Stomach (tissue), 19 donors: ENCODE results near the gene PRX. TPM values are rescaled to one million over a fixed set of nuclear protein-coding genes. Genes with fewer than 3 reads are reported as not detected.
A peak's percentile ranks its signal among the peaks of the same experiment; 100 is the strongest.

Source experiments
- DNase-seq, 2 donors: peaks; one replicate each; pipeline versions ENCODE4 v3.0.0 to v3.0.0-alpha.2; 2013 to 2019
- H3K27ac ChIP-seq, 5 donors: fragments of 200-600 bp in 4 of 5; sonication (generic) in 4 of 5; one replicate each; pipeline ENCODE4 v1.5.1; 2013 to 2019; ENCODE audit warnings: mild to moderate bottlenecking in 1 of 5, moderate library complexity in 1 of 5
- H3K27me3 ChIP-seq, 3 donors: fragments of 200-600 bp; sonication (generic); one replicate each; pipeline ENCODE4 v1.5.1; 2017 to 2019; ENCODE audit warnings: mixed run types in 1 of 3
- H3K36me3 ChIP-seq, 4 donors: fragments of 200-600 bp; sonication (generic); 1 replicate in 3 of 4; 2 replicates in 1 of 4; pipeline ENCODE4 v1.5.1; 2016 to 2019
- H3K4me1 ChIP-seq, 4 donors: fragments of 200-600 bp; sonication (generic); one replicate each; pipeline ENCODE4 v1.5.1; 2016 to 2019
- H3K4me3 ChIP-seq, 4 donors: fragments of 200-600 bp; sonication (generic) in 3 of 4; one replicate each; pipeline ENCODE4 v1.5.1; 2016 to 2019; ENCODE audit warnings: mild to moderate bottlenecking in 1 of 4
- H3K9me3 ChIP-seq, 4 donors: fragments of 200-600 bp; sonication (generic); one replicate each; pipeline ENCODE4 v1.5.1; 2016 to 2019
- CTCF ChIP-seq, 7 experiments: fragments of 450-650 bp in 4 of 7; fragments of 200-600 bp in 3 of 7; sonication (generic) in 3 of 7; IDR thresholded peaks; one replicate each; pipeline ENCODE4 v1.5.1; 2016 to 2019; ENCODE audit warnings: antibody characterized with exemption in 7 of 7, control low read depth in 2 of 7, mild to moderate bottlenecking in 1 of 7
- EP300 ChIP-seq: sonication (generic); formaldehyde crosslinking; IDR thresholded peaks from one replicate; pipeline ENCODE4 v1.6.1; 2017; ENCODE audit warnings: antibody characterized with exemption
- POLR2A ChIP-seq, 4 donors: fragments of 450-650 bp; IDR thresholded peaks; one replicate each; pipeline ENCODE4 v1.6.1; 2016; ENCODE audit warnings: antibody characterized with exemption in 4 of 4, control low read depth in 2 of 4, mild to moderate bottlenecking in 1 of 4, moderate library complexity in 1 of 4
- POLR2AphosphoS5 ChIP-seq, 3 donors: sonication (generic); formaldehyde crosslinking; IDR thresholded peaks; one replicate each; pipeline ENCODE4 v1.6.1; 2016; ENCODE audit warnings: antibody characterized with exemption in 3 of 3
- whole genome bisulfite sequencing, 5 donors: extraction: QIAGEN DNeasy Blood & Tissue Kit in 3 of 5; methylation state at CpG; one replicate each; pipeline versions ENCODE4 v1.1.5 to v1.1.7; 2013 to 2018; 5-methylcytosine and 5-hydroxymethylcytosine counted together
- intact Hi-C: fragments of 100-400 bp; cut with DNase I; formaldehyde crosslinking; loops from one replicate; pipeline ENCODE4 v1.15.1; 2023; ENCODE audit warnings: low total_unique reads
- long read RNA-seq, 10 donors: transcript quantifications; one replicate each; lab custom pipeline, GENCODE V29; 2026
- polyA plus RNA-seq, 3 donors: library from polyadenylated mRNA; stranded (reverse); fragments of 200-250 nt; gene quantifications; one replicate each; pipeline ENCODE4 v1.2.3, GENCODE V29; 2013
- total RNA-seq, 5 donors: library from RNA; depleted of rRNA; stranded (reverse); fragments of >200 nt; gene quantifications; one replicate each; pipeline versions ENCODE4 v1.1.0 to v1.2.3, GENCODE V29; 2014 to 2016
- donor health status: healthy with polysubstance abuse.
- donor health status: Bipolar disorder and iron deficiency.
- donor health status: healthy.

The PRX gene
- 1 to 10 TPM in 4 of 5 donors, not detected in 1; 4.3 to 8.6 (median 6.3) TPM for total RNA-seq
- polyA plus RNA-seq: 1 to 10 TPM; 1.6 to 2.7 (median 2.1) TPM
- long read RNA-seq, donor 1: 0 reads
- long read RNA-seq, donor 2: 0 reads
- long read RNA-seq, donor 3, partial matches to known transcripts: 8 of 8 reads
- long read RNA-seq, donor 3, other reads (novel, unspliced or antisense): 0 of 8 reads
- long read RNA-seq, donor 4: 0 reads
- long read RNA-seq, donor 5: 0 reads
- long read RNA-seq, donor 6: 0 reads
- long read RNA-seq, donor 7: 0 reads
- long read RNA-seq, donor 8: 0 reads
- long read RNA-seq, donor 9, full-length matches to known transcripts: 1 of 1 reads
- long read RNA-seq, donor 9, partial matches to known transcripts: 0 of 1 reads
- long read RNA-seq, donor 9, other reads (novel, unspliced or antisense): 0 of 1 reads
- long read RNA-seq, donor 10: 0 reads

GRCh38 chr19:40413291-40413845, at the start of gene PRX:
TSS of gene PRX (minus strand) at chr19:40413378. CDS start at chr19:40407932, 5,446 bp downstream.
- H3K4me3 ChIP-seq: peak within 1 kb of the TSS in 1 of 4 donors; percentile 6
- peak in 1 of 2 donors; percentile 80 for DNase-seq
- TF ChIP-seq POLR2A (IDR thresholded peaks at IDR 0.05) (no peak), POLR2AphosphoS5 (IDR thresholded peaks at IDR 0.05) (no peak), CTCF (IDR thresholded peaks at IDR 0.05) (no peak), EP300 (no peak)
- intact Hi-C loops: no loop called here
- no peaks in the 10 kb centered on the region for H3K27me3 ChIP-seq
- no peaks in the 10 kb centered on the region for H3K36me3 ChIP-seq
- H3K27ac ChIP-seq: peak within 1 kb of the TSS in 3 of 5 donors; percentile 31 to 60 (median 56)
- no peaks in the 10 kb centered on the region for H3K9me3 ChIP-seq
- H3K4me1 ChIP-seq: peaks cover 8 to 25% (median 19%) of the 10 kb centered on the region in 4 donors
- 33 to 43% (median 43%) methylated on average over 18 of the region's 18 CpGs for WGBS, 5 donors

GRCh38 chr19:40461669-40462221, 48.6 kb upstream of the PRX start:
- H3K9me3 ChIP-seq: no peaks in the 10 kb centered on the region
- DNase-seq: peak in 1 of 2 donors; percentile 32
- H3K4me1 ChIP-seq: peaks cover 32 to 51% (median 44%) of the 10 kb centered on the region in 4 donors
- 59 to 73% (median 64%) methylated on average over 7 of the region's 7 CpGs for WGBS, 5 donors
- peak overlapping the region; percentile 5 to 50 (median 25) for H3K27ac ChIP-seq
- intact Hi-C loops: no loop called here
- no peak overlapping the region for H3K4me3 ChIP-seq
- peaks cover 0 to 5% (median 0%) of the 10 kb centered on the region in 3 donors for H3K27me3 ChIP-seq
- peaks cover 9 to 27% (median 22%) of the 10 kb centered on the region in 4 donors for H3K36me3 ChIP-seq
- TF ChIP-seq POLR2AphosphoS5 (IDR thresholded peaks at IDR 0.05): no peak
- no peak for TF ChIP-seq POLR2A (IDR thresholded peaks at IDR 0.05)
- no peak for TF ChIP-seq EP300
- TF ChIP-seq CTCF (IDR thresholded peaks at IDR 0.05): no peak

GRCh38 chr19:40460185-40460584, 47.0 kb upstream of the PRX start:
- TF ChIP-seq POLR2AphosphoS5 (IDR thresholded peaks at IDR 0.05) (no peak), POLR2A (IDR thresholded peaks at IDR 0.05) (no peak), EP300 (no peak), CTCF (IDR thresholded peaks at IDR 0.05) (no peak)
- no peak for DNase-seq

GRCh38 chr19:40458597-40458974, 45.4 kb upstream of the PRX start:
- intact Hi-C loops: no loop called here
- WGBS, 5 donors: 97 to 100% (median 99%) methylated on average over 3 of the region's 3 CpGs
- no peak for DNase-seq
- TF ChIP-seq EP300: no peak
- no peak for TF ChIP-seq CTCF (IDR thresholded peaks at IDR 0.05)
- TF ChIP-seq POLR2AphosphoS5 (IDR thresholded peaks at IDR 0.05): no peak
- no peak for TF ChIP-seq POLR2A (IDR thresholded peaks at IDR 0.05)
- H3K36me3 ChIP-seq: peaks cover 9 to 53% (median 48%) of the 10 kb centered on the region in 4 donors
- peaks cover 13 to 26% (median 21%) of the 10 kb centered on the region in 4 donors for H3K4me1 ChIP-seq
- H3K9me3 ChIP-seq: no peaks in the 10 kb centered on the region
- no peak overlapping the region for H3K27ac ChIP-seq
- H3K27me3 ChIP-seq: no peaks in the 10 kb centered on the region
- no peak overlapping the region for H3K4me3 ChIP-seq

More at GRCh38 chr19:40460185-40460584, 47.0 kb upstream of the PRX start:
- no peaks in the 10 kb centered on the region for H3K9me3 ChIP-seq
- WGBS, 5 donors: 84 to 99% (median 89%) methylated on average over 3 of the region's 3 CpGs
- H3K27ac ChIP-seq: no peak overlapping the region
- H3K4me3 ChIP-seq: no peak overlapping the region
- H3K4me1 ChIP-seq: peaks cover 24 to 42% (median 32%) of the 10 kb centered on the region in 4 donors
- no peaks in the 10 kb centered on the region for H3K27me3 ChIP-seq
- H3K36me3 ChIP-seq: peaks cover 9 to 40% (median 36%) of the 10 kb centered on the region in 4 donors
- intact Hi-C loops: no loop called here
